ENCODE measurements around the gene ITGB1. TPM values are rescaled to one million over a fixed set of nuclear protein-coding genes. Genes with fewer than 3 reads are reported as not detected.

Gene ITGB1
- total and polyA plus RNA-seq, 10 of the 15 experiments (the other 5 are each of a cell fraction or from before 2014, with no cell fraction given), result 2.8 to 20.7 (median 10.4) TPM

DNA sequence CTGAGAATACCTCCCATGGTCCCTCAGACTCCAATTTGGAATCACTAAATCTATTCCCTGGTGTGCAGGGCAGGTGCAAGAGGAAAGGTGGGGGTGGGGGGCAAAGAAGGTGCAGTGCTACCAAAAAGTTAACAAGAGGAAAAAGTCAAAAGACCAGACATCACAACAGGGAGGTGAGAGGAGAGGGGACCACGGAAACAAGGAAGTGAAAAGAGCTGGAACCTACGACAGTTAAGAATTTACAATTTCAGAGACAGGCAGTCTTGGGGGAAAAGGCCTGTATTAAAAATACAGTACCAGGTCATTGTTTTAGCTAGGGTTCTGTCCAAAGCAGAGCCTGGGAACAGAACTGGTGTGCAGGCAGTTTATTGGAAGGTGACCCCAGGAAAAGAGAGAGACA is 14.6 kb downstream of the ITGB1 start (continued):
- TF ChIP-seq, protein P1, sequence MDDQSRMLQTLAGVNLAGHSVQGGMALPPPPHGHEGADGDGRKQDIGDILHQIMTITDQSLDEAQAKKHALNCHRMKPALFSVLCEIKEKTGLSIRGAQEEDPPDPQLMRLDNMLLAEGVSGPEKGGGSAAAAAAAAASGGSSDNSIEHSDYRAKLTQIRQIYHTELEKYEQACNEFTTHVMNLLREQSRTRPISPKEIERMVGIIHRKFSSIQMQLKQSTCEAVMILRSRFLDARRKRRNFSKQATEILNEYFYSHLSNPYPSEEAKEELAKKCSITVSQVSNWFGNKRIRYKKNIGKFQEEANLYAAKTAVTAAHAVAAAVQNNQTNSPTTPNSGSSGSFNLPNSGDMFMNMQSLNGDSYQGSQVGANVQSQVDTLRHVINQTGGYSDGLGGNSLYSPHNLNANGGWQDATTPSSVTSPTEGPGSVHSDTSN (IDR thresholded peaks at IDR 0.05; ENCODE audit: insufficient replicate concordance, low read depth, low read length), result no peak
- no peak for TF ChIP-seq NR2C2 (IDR thresholded peaks at IDR 0.05; ENCODE audit: borderline replicate concordance, control insufficient read depth, insufficient read length, low read depth)
- TF ChIP-seq MEF2B (IDR thresholded peaks at IDR 0.05; ENCODE audit: partially characterized antibody, poor library complexity, severe bottlenecking), result no peak
- TF ChIP-seq NFIC (IDR thresholded peaks at IDR 0.05; ENCODE audit: low read depth, low read length), result 0 out of 2 replicates have a peak, but pooled peaks have one; percentile 21
- no peak for TF ChIP-seq KAT2A (conservative IDR thresholded peaks at IDR 0.05; ENCODE audit: control insufficient read depth, low read depth, low read length)
- TF ChIP-seq RAD21 (IDR thresholded peaks at IDR 0.05; ENCODE audit: insufficient read depth, low read depth, low read length), result no peak
- TF ChIP-seq, protein P2, sequence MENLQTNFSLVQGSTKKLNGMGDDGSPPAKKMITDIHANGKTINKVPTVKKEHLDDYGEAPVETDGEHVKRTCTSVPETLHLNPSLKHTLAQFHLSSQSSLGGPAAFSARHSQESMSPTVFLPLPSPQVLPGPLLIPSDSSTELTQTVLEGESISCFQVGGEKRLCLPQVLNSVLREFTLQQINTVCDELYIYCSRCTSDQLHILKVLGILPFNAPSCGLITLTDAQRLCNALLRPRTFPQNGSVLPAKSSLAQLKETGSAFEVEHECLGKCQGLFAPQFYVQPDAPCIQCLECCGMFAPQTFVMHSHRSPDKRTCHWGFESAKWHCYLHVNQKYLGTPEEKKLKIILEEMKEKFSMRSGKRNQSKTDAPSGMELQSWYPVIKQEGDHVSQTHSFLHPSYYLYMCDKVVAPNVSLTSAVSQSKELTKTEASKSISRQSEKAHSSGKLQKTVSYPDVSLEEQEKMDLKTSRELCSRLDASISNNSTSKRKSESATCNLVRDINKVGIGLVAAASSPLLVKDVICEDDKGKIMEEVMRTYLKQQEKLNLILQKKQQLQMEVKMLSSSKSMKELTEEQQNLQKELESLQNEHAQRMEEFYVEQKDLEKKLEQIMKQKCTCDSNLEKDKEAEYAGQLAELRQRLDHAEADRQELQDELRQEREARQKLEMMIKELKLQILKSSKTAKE (IDR thresholded peaks at IDR 0.05; ENCODE audit: low read depth, poor library complexity, severe bottlenecking), result peak; percentile 24
- TF ChIP-seq NR2C1 (IDR thresholded peaks at IDR 0.05), result no peak
- no peak for TF ChIP-seq SIN3A (IDR thresholded peaks at IDR 0.05; ENCODE audit: low read depth, low read length)
- no peak for TF ChIP-seq WRNIP1 (IDR thresholded peaks at IDR 0.05; ENCODE audit: borderline replicate concordance, low read depth, low read length)
- no peak for TF ChIP-seq CHD2 (IDR thresholded peaks at IDR 0.05; ENCODE audit: borderline replicate concordance, low read depth, low read length)
- TF ChIP-seq DPF2 (IDR thresholded peaks at IDR 0.05), result no peak
- no peak for TF ChIP-seq MLLT1 (IDR thresholded peaks at IDR 0.05)
- TF ChIP-seq BHLHE40 (IDR thresholded peaks at IDR 0.05; ENCODE audit: borderline replicate concordance in 1 of 2, low read depth in 2 of 2, low read length in 1 of 2), result no peak
- TF ChIP-seq MTA2 (IDR thresholded peaks at IDR 0.05; ENCODE audit: low read depth), result no peak
- no peak for TF ChIP-seq POLR2AphosphoS5 (IDR thresholded peaks at IDR 0.05; ENCODE audit: low read length)
- no peak for TF ChIP-seq ASH2L (IDR thresholded peaks at IDR 0.05; ENCODE audit: borderline replicate concordance, low read depth)
- TF ChIP-seq SPI1 (IDR thresholded peaks at IDR 0.05; ENCODE audit: borderline replicate concordance, insufficient read depth, low read depth, low read length), result peak; percentile 87
- TF ChIP-seq ZNF384 (IDR thresholded peaks at IDR 0.05; ENCODE audit: borderline replicate concordance, low read depth, low read length), result no peak
- TF ChIP-seq ATF3 (IDR thresholded peaks at IDR 0.05; ENCODE audit: borderline replicate concordance, extremely low read depth, low read depth, low read length), result no peak
- no peak for TF ChIP-seq SUZ12 (IDR thresholded peaks at IDR 0.05; ENCODE audit: unreplicated experiment)
- TF ChIP-seq, protein P3, sequence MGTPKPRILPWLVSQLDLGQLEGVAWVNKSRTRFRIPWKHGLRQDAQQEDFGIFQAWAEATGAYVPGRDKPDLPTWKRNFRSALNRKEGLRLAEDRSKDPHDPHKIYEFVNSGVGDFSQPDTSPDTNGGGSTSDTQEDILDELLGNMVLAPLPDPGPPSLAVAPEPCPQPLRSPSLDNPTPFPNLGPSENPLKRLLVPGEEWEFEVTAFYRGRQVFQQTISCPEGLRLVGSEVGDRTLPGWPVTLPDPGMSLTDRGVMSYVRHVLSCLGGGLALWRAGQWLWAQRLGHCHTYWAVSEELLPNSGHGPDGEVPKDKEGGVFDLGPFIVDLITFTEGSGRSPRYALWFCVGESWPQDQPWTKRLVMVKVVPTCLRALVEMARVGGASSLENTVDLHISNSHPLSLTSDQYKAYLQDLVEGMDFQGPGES (IDR thresholded peaks at IDR 0.05), result no peak
